Activated CD4-positive, alpha-beta T cell treated with anti-CD3 and anti-CD28 coated beads for 4 hours (primary cell): ENCODE results near the gene GPRC5D.

ENCODE experiments used
- DNase-seq, 2 donors: peaks; one replicate each; pipeline ENCODE4 v3.0.0-alpha.2; 2020

GPRC5D gene

DNA sequence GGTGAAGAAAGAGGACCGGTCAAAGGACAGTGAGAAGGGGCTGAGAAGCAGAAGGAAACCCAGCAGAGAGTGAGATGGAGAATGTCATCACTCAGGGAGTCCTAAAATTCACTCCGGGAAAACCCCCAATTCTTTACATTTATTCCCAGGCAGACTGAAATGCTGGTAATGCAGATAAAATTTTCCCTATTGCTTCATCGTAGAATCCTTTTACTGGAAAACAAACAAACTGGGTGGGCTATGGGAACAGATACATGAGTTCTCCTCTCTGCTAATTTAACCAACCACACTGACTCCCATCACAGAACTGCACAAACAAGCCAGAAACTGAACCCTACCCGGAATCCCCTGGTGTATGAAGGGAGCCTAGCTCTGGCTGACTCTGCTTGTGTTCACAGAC lies 27.2 kb upstream of the GPRC5D start:
- no peak for DNase-seq

DNA sequence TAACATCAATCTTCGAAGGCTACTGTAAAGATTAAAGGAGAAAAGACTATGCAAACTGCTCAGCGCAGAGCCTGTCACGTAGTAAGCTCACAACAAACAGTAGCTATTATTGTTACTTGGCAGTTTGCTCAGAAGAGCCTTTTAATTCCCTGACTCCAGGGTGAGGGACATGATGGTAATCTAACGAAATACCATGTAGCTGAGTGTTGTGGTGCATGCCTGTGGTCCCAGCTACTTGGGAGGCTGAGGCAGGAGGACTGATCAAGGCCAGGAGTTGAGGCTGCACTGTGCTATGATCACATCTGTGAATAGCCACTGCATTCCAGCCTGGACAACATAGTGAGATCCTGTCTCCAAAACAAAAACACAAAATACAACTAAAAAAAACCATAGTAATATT lies 25.3 kb upstream of the GPRC5D start:
- DNase-seq: no peak

DNA sequence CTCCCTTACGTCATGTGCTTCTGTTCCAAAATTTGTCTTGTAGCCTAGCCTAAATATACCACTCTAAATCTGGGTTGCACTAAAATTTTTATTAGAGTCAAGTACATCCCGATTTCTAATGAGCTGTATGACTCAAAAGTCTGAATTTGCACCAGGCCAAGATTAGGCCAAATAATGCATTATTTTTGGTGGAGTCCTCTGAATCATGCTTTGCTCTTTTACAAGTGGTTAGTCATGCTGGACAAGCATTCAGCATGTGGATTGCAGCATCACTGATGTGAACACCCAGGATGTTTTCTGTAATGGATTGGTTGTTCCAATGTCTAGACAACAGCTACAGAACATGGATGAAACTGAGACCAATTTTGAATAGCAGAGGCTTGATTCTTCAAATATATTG lies 24.4 kb upstream of the GPRC5D start:
- DNase-seq: no peak

DNA sequence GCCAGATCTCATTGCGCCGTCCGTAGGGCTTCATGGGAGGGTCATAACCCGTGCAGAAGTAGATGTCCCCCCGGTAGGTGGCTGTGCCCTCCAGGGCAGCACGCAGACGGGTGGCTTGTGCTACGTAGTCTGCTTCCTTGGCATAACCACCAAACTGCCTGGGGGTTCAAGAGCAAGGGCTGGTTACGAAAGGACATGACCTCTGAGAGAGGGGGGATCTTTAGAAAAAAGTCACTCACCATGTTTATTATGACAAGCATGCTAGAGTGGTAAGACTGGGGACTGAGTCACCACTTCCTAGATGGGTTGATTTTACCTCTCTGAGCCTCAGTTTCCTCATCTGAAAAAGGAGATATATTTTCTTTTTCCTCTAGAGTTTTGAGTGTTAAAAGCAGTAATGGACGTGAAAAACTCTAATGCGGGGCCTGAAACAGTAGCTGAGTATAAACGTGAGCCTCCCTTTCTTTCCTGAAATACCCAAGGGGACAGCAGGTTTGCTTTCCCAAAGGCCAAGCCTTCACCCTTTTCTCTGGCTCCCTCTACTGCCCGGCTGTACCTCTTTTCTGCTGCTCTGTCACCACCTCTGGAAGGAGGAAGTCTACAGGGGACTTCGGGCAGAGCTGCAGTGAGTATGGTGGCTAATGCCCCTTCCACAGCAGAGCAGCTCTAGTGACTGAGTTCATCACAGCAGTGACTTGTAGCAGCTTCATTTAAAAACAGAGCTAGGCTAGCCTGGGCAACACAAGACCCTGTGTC lies 23.5 kb upstream of the GPRC5D start:
- no peak for DNase-seq

DNA sequence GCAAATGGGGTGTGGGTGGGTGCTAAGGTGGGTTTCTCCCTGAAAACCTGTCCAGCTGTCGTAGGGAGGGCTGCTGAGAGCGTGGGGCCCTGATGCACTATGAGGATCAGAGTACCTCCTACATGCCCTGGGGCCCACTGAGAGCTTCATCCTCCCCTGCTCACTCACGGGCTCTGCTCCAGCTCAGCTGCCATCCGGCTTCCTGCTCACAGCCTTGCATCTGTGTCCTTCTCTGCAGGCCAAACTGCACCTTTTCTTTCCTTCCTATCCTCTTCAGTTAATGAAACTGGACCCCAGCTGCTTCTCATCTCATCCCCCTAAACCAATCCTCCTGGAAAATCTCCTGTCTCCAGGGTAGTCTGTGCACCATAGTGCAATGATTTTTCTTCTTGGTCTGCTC lies 22.2 kb upstream of the GPRC5D start:
- DNase-seq: no peak

DNA sequence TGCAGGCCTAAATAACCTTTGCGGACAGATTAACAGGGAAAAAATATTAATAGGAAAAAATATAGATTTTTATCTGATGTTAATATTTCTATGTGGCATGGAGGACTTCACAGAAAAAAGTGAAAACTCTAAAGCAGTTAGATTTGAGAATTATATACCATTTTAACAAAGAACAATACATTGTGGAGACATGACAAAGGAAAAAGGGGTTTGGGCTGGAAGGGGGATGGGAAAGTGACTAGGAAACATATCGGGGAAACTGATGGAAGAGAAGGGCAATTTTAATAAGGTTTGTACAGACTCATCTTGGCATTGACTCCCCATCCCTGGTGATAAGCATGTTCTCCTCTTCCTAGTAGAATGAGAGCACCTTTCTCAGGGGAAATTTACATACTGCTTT lies 21.0 kb upstream of the GPRC5D start:
- DNase-seq: no peak

DNA sequence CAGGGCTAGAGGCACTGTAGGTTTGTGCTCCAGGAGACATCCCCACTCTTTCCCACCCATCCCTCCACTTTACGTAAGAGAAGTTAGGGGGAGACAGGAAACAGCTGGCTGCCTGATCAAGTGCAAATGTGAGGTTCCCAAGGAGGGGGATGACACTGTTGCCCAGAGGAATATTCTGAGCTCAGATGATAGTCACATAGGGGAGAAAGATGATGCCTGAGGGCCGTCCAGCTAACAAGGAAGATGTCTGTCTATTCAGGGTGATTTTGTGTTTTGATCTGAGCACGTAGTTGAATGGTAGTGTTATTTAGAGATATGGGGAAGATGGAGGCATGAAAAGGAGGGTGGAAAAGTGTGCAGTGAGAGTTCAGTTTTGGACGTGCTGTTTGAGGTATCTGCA lies 13.9 kb upstream of the GPRC5D start:
- no peak for DNase-seq

DNA sequence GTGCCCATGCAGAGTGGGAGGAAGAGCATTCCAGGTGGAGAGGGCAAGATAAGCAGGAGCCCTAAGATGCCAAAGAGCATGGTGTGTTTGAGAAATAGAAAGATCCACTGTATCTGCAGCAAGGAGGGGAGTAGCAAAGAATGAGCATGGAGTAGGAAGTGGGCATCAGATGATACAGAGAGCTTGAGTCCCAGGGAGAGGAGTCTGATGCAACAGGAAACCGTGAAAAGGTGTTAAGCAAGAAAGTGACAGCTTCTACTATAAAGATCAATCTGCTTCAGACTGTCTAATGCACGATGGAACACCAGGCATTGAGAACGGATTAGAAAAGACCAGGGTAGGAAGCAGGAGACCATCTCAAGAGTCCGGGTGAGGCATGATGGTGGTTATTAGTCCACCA lies 12.3 kb upstream of the GPRC5D start:
- no peak for DNase-seq

DNA sequence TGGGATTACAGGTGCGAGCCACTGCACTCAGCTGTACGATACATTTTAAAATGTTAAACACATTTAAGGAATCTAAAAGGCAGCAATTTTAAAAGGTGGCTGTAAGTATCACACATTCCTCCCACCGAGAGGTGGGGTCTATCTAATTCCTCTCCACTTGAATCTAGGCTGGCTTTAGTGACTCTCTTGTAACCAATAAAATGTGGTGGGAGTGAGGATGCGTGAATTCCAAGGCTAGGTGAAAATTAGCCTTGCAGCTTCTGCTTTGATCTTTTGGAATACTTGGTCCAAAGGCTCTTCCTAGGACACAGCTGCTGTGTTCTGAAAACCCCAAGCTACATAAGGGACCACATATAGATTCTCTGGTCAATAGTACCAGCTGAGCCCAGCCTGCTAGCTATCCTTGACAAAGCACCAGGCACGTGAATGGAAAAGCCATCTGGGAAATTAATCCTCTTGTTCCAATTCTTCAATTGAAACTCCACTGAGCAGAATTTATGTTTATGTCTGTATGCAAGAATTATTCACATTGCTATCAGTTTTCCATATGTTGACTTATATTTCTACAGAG lies 8.8 kb upstream of the GPRC5D start:
- no peak for DNase-seq

DNA sequence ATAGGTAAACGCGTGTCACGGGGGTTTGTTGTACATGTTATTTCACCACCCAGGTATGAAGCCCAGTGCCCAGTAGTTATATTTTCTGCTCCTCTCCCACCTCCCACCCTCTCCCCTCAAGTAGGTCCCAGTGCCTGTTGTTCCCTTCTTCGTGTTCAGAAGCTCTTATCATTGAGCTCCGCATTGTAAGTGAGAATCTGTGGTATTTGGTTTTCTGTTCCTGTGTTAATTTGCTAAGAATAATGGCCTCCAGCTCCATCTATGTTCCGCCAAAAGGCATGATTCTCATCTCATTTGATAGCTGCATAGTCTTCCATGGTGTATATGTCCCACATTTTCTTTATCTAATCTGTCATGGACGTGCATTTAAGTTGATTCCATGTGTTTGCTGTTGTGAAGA lies 6.9 kb upstream of the GPRC5D start:
- DNase-seq: no peak

DNA sequence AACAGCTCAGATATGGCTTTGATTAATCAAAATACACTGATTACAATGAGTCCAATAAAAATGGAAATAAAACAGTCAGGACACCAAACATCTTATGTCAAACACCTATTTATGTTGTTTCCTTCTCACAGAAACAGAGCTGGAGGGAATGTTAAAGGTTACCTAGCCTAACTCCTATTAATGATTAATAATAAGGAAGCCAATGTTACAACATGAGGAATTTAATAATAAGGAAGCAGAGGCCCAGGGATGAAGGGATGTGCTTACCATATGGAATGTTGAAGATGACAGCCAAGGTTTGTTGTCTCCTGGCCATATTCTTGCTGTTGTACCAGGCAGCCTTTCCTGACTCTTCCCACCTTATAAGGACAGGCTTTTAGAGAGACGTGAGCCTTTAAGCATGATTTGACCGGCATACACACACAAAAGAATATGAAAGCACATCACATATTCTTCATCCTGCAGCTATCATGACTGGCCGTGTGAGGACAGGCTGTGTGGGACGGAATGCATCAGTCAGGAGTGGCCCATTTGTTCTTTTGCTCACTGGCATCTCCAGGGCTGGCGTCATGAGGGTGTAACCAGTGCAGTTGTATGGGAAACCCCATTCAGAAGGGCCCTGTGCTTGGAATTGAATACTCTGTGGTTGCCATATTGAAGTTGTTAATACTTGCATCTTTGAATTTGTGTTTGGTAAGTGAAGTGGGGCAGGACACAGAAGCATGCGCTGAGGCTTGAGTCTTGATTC lies 3.1 kb upstream of the GPRC5D start:
- no peak for DNase-seq

DNA sequence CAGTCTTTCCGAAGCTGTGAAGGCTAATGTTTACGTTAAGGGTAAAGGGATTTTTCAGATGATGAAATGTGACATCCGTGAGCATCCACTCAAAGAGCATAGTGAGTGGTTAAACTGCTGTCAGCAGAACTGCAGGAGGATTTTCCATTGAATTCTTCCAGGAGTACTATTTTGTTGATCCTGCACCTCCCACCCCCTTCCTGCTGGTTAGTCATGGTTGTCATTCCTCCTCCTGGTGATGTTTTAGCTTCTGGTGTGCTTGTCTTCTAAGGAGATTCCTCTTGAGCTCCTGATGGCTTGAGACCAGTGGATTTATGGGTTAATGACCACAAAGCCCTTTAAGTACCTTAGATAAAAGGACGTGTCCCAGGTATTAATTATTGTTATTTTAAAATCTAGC lies 2.4 kb upstream of the GPRC5D start:
- no peak for DNase-seq

DNA sequence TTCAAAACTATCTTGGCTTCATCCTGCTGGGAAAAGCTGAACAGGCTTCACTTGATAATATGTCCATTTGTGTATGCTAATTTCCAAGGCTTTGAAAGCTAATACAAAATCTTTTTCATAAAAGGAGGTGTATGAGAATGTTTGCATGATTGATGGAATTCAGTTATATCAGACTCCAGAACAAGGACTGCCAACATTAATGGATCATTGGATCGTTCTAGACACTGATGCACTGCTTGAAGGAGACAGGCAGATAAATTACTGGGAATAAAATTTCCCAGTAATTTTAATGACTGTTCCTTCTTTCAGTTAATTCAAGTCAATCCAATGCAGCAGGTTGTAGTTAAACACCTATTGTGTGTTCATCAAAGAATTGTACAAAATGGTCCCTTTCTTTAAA lies 466 bp downstream of the GPRC5D start:
- no peak for DNase-seq

DNA sequence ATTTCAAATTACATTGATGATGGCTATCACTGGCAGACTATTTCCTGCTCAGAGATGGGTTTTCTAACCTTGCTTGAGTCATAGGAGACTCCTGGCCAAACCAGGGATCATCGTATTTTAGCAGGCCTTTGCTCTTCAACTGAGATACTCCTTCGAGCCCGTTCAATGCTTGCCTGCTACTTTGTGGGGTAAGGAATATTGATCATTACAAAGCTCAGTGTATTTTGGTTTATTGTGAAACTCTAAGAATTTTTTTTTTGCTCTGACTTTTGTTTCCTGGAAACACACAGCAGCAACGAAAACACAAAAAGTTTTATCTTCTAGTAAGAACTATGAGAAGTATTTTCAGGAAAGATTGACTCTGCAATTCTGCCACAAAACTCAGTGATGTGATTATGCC lies 4.1 kb downstream of the GPRC5D start:
- DNase-seq: no peak

DNA sequence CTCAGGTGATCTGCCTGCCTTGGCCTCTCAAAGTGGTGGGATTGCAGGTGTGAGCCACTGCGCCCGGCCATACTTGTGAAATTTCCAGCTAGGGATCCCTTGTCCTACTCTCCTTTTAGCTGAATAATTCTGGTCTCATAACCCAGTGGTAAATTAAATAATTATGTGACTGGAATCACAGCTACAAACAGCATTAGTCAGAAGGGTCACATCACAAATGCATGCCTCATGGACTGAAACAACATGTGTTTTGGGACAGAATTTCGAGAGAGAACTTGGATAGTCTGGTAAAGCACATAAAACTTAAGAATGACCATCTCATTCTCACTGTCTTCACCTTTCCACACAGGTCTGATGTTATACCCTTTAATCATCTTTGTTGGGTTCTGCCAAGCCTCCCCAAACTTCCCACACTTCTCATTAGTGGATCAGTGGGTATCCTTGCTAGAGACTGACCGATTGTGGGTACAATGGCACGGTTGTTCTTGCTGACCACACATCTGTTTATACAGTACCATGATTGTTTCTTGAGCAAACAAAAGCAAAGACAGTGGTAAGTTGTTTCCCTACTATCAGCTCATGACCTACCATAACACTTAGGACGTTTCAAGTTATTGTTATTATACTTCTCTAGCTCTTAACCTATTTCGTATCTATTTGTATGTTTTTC lies 5.1 kb downstream of the GPRC5D start:
- DNase-seq: no peak

DNA sequence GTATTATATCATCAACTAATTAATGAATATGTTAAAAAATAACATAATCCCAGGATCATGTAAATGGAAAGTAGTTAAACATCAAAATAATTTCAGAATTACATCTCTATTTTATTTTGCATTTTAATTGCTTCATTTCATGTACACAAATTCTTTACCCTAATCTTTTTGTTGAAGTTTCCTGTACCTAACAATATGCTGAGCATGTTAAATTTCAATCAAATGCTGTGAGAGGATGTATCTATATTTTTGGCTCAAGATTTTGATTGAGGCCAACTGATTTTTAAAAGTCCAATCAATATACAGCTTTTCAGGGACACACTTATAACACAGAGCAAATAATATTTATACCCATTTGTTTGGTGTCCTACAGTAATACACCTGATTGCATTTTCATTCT lies 6.4 kb downstream of the GPRC5D start:
- no peak for DNase-seq

DNA sequence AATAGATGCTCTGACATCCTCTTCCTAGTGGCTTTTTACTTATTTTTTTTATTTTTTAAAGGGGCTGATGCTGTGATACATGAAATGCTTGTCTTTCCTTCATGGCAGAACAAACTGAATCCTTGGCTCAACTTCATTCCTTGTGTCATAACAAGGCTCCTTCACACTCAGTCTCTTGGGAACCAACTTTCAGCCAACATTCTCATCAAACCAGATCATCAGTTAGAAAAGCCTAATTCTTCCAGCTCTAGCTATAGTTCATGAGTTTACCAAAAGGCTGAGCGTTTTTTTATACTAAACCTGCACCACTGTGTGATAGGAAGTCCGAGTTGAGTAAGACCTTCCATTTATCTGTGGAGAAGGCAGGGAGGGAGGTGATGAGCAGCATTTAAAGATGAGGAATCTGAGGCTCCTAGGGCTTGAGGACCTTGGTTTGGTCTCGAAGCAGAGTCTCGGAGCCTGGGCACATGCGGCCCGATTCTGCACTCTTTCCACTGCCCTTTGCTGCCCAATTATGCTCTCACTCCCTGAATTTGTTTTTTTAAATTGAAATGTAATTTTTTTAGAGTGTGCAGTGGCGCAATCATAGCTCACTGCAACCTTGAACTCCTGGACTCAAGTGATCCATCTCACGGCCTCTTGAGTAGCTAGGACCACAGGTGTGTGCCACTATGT lies 8.2 kb downstream of the GPRC5D start:
- DNase-seq: no peak

DNA sequence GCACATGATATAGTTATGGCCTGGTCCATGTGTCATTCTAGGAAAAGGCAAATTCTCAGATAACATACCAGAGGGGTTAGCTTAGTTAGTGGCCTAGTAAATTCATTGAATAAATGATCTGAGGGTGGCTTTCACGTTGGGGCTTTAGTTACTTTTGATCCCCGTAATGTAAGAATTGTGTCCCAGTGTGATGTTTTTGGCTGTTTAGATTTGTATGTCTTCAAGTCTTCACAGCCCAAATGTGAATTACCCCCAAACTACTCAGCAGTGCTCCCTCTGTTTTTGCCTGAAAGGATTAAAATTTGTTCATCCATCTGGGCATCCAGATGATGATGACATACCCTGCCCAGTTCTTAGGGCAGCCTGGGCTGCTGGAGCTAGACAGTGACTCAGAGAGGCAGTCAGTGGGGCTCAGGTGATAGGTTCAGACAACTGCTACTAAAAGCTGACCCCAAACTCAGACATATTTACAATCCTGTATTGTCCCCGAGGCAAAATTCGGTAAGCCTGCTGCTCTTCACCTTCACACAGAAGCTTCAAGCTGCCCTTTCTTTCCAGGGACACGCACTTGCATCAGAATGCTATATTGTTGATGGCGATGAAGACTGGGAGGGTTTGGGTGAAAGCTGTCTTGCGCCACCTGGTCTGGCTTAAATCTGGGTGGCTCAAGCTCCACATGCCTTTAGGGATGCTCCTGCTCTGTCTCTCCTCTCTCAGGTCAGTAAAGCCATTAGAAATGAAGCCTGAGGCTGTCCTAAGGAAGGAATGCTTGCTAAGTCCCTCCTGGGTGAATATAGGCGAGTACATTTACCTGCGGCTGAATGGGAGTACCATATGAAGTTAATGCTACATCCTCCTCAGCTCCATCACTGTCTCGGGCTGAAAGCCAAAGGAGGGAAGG lies 10.3 kb downstream of the GPRC5D start:
- no peak for DNase-seq

DNA sequence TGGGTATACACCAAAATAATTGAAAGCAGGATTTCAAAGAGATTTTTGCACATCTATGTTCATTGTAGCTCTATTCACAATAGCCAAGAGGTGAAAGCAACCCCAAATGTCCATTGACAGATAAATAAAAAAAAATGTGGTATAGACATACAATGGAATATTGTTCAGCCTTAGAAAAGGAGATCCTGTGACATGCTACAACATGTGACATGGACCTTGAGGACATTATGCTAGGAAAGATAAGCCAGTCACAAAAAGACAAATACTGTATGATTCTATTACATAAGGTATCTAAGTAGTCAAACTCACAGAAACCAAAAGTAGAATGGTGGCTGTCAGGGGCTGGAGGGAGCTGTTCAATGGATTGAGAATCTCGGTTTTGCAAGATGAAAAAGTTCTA lies 12.1 kb downstream of the GPRC5D start:
- DNase-seq: no peak

DNA sequence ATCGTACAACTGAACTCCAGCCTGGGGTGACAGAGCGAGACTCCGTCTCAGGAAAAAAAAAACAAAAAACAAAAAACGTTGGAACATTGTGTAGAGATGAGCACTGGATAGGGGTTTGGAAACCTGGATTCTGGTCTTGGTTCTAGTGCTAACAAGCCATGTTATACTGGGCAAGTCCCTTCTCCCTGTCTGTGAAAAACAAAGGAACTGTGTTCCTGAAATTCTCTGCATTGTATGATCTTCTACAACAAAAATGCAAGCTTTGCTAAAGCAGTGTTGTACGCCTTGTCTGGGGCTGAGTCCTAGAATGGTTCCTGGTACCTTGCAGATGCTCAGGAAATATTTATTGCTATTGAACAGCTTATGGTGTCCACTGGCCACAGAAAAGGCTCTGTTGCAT lies 13.4 kb downstream of the GPRC5D start:
- DNase-seq: no peak

DNA sequence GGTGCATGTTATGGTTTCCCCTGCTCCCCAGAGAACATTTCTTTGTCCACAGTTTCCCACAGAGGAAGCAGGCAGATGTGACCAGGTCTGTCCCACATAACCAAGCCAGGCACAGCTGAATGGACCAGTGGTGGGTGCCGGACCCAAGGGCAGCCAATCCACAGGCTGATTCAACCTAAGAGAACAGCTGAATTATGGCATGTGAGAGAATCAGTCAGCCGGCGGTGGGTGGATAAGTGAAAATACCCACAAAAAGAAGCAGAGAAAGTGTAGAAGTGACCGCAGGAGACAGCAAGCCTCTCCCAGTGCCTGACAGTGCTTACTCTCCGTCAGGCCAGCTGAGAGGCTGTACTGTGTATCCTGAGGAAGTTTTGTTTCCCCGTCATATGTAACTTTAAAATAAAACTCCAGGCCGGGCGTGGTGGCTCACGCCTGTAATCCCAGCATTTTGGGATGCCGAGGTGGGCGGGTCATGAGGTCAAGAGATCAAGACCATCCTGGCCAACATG lies 14.9 kb downstream of the GPRC5D start:
- no peak for DNase-seq

DNA sequence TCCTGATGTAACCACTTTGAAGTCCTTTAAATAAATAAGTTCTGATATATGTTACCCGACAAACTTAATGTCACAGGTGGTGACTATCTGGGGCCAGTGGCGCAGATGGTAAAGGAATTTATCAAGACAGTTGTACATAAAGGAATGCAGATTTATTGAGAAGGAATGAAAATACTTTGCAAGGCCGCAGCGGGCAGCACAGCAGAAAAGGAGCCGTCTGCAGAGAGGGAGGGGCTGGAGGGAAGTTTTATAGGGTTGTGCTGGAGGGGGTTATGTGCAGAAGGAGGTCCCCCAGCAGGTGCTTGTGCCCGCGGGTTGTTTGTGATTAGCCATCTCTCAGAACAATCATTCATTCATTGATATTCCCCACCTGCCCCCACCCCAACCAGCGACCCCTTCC lies 17.4 kb downstream of the GPRC5D start:
- no peak for DNase-seq
